Measurements from ENCODE around the gene ZDHHC7. TPM values are rescaled to one million over a fixed set of nuclear protein-coding genes. Genes with fewer than 3 reads are reported as not detected.

Gene ZDHHC7
- total RNA-seq, 1 experiment from 2014 or later = 39.1 TPM

GRCh38 chr16:84950906-84951305, 60.4 kb downstream of the ZDHHC7 start:
- peak; percentile 60 for DNase-seq
- Histone ChIP-seq H2BK5ac (ENCODE audit: insufficient read length, low read length) (no peak overlapping the region), H3K23me2 (ENCODE audit: insufficient read length, low read depth, low read length, poor library complexity, severe bottlenecking) (no peaks in the 10 kb centered on the region), H3K27me3 (ENCODE audit: insufficient read depth, low read length) (no peaks in the 10 kb centered on the region), H3K18ac (ENCODE audit: insufficient read length, low read depth, low read length) (no peak overlapping the region), H2BK120ac (ENCODE audit: low read depth, low read length, poor library complexity, severe bottlenecking) (no peak overlapping the region), H4K20me1 (ENCODE audit: control insufficient read depth, insufficient read depth, insufficient read length) (no peaks in the 10 kb centered on the region), H2BK15ac (ENCODE audit: low read depth, low read length) (no peak overlapping the region), H3K9me3 (ENCODE audit: control insufficient read depth, low read depth, low read length) (no peaks in the 10 kb centered on the region), H3K79me1 (ENCODE audit: insufficient read depth, low read depth, low read length, poor library complexity, severe bottlenecking) (no peaks in the 10 kb centered on the region), H3K4ac (ENCODE audit: low read depth, low read length) (no peak overlapping the region), H4K5ac (ENCODE audit: insufficient read length, low read depth, low read length) (no peak overlapping the region), H4K91ac (ENCODE audit: insufficient read length, low read depth, low read length) (no peak overlapping the region), H2BK20ac (ENCODE audit: low read depth, low read length, poor library complexity, severe bottlenecking) (no peak overlapping the region), H2BK12ac (ENCODE audit: insufficient read length, low read depth, low read length) (no peak overlapping the region), H2AK5ac (ENCODE audit: insufficient read length, low read length) (no peak overlapping the region), H3T11ph (ENCODE audit: low read length) (no peak overlapping the region), H4K8ac (replicated peaks; ENCODE audit: insufficient read length, low read depth, low read length) (no peak overlapping the region), H3K14ac (ENCODE audit: insufficient read depth, low read length) (no peak overlapping the region), H3K56ac (ENCODE audit: insufficient read length, low read depth, low read length) (no peak overlapping the region), H3K23ac (ENCODE audit: insufficient read length, low read depth, low read length) (no peak overlapping the region), H2AFZ (ENCODE audit: low read length) (no peak overlapping the region), H3K9ac (ENCODE audit: extremely low read depth, insufficient read length, low read length) (no peak overlapping the region), H3K27ac (ENCODE audit: insufficient read length, low read depth, low read length) (no peak overlapping the region), H3K4me1 (ENCODE audit: insufficient read depth, low read length) (no peaks in the 10 kb centered on the region), H3K79me2 (ENCODE audit: insufficient read depth, low read length) (no peaks in the 10 kb centered on the region), H3K4me2 (ENCODE audit: insufficient read depth, insufficient read length, low read length) (no peak overlapping the region)
- Mint-ChIP-seq H3K36me3 (ENCODE audit: insufficient read depth in 1 of 3, low read depth in 3 of 3) (no peaks in the 10 kb centered on the region), H3K4me1 (peaks cover 0 to 2% of the 10 kb centered on the region in 2 experiments; a peak in 1 of 4 replicates), H3K4me3 (no peak overlapping the region), H3K27me3 (ENCODE audit: low read depth) (peaks cover 3% of the 10 kb centered on the region; the same call in 1 of the 2 replicates), H3K9me3 (no peaks in the 10 kb centered on the region), H3K27ac (no peak overlapping the region; a peak in 1 of 7 replicates)
- no CpG with 5 or more reads among the region's 10 CpGs for WGBS (ENCODE audit: extremely low coverage, insufficient read length, low lambda C conversion rate)
- peak; percentile 50 for TF ChIP-seq CTCF (conservative IDR thresholded peaks at IDR 0.05)

Data from H9 (cell line).